NCI-H2107 treated with DMSO at 0.1 percent for 48 hours (cell line): ENCODE results near the gene TMEM50B.
"Not testable (repeated sequence)": the region's sequence is repeated elsewhere in the genome, so short reads cannot be mapped to it uniquely, and the experiment has no call there.

Source experiments
- DNase-seq: peaks from one replicate; lab custom pipeline; 2025; ENCODE audit not compliant: unreplicated experiment; lab: John Stamatoyannopoulos, UW

TMEM50B gene

DNA sequence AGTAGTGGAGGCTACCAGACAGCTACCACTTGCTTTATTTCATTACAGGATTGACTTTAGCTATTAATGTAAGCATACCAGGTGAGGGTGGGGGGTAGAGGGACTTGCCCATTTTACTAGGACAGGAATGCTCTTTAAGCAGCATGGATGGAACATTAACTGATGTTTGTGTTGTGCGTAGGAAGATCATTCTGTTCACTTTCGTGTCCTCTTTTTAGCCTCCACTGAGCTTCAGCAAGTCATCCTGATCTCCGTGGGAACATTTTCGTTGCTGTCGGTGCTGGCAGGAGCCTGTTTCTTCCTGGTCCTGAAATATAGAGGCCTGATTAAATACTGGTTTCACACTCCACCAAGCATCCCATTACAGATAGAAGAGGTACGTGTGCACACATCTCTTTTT, 47.3 kb downstream of the TMEM50B start:
- no peak for DNase-seq

DNA sequence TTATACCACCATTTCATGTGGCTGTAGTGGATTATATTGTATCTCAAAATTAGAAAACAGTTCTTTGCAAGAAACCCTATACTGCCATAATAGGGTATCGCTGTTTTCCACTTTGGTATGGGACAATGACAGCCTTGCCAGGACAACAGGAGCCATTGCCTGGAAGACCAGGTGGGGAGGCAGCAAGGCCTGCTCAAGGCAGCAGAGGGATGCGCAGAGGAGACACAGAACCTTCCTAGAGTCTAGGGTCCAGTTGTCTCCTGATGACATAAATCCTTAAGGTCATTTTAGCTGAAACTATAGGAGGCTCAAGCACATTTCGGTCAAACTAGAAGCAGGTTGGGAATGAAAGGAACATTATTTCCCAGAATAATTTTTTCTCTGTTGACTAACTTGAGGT, 48.9 kb downstream of the TMEM50B start:
- DNase-seq, result no peak

DNA sequence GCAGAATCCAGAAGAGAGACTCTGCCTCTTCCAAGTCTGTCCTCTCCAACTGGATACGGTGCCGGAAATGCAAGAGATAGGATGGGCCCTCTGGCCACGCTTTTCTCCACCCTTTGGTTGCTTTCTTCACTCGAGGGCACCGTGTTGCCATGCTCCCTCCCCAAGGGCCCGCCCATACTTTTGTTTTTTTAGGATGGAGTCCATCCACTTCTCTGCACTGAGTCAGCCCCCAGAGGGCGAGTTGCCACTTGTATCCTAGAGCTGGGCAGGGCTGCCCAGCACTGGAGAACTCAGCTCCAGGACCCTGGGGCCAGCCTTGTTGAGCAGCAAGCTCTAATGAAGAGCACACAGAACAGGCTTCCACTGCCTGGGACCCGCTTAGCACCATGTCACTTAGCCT, 51.1 kb downstream of the TMEM50B start:
- no peak for DNase-seq

DNA sequence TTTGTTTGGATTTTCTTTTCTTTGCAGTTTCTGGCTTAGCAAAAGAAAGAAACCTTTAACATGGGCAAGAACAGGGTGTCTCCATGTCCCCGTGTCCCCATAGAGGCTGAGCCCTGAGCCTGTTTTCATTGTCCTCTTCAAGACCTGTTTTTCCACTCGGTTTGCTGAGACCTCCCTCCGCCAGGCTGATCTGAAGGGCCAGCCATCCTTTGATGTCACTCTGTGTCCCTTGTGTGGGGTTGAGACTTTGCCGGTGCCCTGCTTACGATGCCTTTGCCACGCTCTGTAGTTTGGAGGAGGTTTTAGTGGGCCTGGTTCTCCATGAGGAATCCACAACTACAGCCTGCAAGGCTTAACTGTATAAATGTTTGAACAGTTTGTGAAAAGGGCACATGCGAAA, 52.7 kb downstream of the TMEM50B start:
- no peak for DNase-seq

DNA sequence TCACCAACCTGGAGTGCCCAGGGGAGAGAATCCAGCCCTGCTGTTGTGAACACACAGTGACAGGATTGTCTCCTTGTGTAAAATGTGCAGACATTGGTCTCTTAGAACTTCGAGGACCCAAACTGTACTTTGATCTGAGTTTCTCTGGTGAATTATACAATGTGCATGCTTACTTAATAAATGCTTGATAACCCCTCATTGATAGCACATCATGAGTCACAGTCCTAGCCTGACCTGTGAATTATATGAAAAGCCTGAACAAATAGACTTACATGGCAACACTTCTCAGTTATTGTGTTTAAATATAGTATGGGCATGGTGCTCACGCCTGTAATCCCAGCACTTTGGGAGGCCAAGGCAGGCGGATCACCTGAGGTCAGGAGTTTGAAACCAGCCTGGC, 53.9 kb downstream of the TMEM50B start:
- DNase-seq, result no peak

DNA sequence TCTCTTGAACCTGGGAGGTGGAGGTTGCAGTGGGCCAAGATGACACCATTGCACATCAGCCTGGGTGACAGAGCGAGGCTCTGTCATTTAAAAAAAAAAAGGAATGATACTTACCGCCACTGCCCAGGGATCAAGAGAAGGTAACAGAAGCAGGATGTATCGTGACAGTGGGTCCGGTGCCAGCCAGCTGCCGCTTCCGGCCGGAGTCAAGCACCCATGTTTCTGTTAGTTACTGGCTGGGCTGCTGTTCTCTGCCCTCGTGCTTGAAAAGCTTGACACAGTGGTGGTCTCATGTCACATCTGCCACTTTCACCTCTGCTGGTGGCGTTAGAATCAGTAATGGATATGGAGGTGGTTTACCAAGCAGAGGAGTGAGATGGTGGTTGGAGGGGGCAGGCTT, 55.6 kb downstream of the TMEM50B start:
- DNase-seq, result no peak

DNA sequence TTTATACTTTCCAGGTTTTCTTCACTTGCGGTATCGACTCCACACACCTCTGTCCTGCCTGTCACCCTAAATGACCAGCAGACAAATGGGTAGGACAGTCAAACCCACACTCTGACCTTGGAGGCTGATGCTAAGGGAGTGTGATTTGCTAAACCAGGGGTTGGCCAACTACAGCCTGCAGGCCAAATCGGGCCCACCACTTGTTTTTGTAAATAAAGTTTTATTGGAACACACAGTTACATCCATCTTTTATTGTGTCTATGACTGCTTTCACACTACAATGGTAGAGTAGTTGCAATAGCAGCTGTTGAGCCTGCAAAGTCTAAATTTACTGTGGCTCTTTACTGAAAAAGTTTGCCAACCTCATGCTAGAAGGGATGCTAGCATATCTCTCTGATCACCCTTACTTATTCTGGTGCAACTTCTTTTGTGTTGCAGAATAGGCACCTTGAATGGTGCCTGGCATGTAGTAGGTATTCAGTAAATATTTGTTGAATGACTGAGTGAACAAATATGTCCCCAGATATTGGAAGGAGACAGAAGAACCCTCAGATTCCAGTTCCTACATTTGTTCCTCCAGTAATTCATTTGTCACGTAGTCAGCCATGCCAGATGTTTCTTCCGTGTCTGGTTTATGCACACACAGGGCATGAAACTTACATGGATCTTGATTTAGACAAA, 57.9 kb downstream of the TMEM50B start:
- no peak for DNase-seq

DNA sequence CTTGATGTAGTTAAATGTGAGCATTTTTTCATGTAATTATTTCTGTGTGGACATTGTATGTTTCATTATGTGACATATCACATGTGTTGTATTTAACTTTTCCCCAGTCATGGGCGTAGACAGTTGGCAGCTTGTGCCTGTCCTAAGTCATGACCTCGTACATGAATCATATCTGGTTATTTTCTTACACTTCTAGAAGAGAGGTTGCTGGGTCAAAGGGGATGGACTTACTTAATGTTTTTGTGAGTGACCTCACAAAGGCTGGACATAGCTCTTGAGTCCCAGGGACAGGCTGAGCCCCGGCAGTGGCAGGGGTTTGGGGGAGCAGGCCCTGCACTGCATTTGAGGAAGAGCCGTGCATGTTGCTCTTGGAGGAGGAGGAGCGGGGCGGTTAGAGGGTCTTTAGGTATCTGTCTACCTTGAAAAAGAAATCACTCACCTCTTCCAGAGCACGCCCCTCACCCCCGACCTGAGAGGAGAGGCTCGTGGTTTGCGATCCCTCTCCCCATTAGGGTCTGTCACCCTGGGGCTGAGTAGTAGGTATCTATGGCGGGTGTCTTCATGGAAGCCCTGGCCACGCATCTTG, 60.1 kb downstream of the TMEM50B start:
- DNase-seq, result no peak

DNA sequence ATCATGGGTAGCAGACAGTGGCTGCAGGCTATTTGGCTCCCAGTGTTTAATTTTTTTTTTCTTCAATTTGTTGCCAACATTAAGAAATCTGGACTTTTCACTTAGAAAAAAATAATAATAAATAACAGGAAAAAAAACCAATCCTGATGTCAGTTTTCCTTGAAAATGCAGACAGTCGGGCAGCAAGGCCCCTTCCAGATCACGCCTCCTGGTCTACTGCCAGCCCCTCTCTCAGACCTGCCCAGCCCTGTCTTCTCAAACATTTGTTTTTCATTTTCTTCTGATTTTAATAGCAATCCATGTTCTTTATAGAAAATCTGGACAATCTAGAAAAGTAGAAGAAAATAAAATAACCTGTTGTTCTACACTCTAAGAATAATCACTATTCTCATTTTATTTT, 61.1 kb downstream of the TMEM50B start:
- no peak for DNase-seq

DNA sequence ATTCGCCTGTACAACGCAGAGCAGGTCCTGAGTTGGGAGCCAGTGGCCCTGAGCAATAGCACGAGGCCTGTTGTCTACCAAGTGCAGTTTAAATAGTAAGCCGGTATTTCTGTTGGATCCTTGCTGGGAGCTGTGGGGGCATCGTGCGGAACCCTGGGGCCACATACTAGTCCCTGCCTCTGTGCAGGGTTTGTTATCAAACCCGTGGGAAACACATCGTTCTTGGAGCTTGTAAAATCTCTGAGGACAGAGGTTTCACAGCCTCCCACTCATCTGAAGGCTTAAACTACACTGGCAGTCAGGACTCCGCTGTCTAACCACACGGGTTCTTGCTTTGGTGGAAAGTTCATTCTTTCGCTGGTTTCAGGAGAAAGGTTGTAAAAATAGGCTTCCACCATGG, 64.8 kb downstream of the TMEM50B start:
- no peak for DNase-seq

DNA sequence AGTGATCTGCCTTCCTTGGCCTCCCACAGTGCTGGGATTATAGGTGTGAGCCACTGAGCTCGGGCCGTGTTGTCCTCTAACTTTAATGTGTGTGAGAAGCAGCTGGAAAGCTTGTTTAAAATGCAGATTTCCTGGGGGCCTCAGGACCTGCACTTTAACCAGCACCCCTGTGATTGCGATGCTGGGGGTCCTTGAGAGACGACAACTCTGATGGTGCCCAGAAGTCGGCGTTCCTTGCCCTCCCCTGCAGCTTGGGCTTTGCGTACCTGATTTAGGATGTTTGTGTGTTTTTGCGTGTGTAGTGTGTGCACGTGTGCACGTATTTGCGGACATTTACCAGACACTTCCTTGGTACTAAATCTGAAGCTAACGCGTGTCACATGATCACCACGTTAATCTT, 65.7 kb downstream of the TMEM50B start:
- no peak for DNase-seq

DNA sequence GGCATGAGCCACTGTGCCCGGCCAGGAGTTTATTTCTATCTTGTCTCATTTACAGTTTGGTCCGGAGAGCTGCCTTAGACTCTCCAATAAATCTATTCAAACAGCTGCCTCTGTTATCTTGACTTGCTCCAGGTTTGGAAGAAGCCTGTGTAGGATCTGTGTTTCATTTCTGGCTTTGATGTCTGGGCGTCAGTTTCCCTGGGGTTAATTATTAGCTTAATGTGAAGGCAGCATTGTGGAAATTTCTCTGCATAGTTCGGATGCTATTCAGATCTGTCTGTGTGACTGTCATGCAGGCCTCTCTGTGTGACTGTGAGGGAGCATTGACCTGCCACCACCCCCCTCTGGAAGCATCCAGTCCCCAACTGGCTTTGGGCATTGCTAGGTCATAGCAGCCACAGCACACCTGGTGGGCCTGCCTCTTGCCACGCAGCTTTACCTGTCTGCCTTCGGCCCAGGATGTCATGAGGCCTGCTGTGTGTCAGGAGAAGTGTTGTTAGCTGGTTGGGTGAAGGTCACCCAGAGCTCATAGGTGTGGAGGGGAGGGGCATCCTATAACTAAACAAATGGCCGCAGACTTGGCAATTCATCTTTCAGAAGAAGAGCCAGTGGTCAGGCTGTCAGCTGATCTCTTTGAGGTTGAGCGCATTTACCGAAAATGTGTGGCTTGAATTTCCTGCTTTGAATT, 66.8 kb downstream of the TMEM50B start:
- DNase-seq, result no peak

DNA sequence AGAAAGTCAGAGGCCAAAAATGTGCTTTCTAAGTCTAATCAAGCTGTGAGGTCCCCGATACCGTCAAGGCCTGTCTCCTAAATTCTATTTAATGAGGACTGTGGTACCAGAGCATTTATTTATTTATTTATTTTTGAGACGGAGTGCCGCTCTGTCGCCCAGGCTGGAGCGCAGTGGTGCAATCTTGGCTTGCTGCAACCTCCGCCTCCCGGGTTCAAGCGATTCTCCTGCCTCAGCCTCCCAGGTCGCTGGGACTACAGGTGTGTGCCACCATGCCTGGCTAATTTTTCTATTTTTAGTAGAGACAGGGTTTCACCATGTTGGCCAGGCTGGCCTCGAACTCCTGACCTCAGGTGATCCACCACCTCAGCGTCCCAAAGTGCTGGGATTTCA, 67.3 kb downstream of the TMEM50B start:
- DNase-seq, result not testable (repeated sequence)

DNA sequence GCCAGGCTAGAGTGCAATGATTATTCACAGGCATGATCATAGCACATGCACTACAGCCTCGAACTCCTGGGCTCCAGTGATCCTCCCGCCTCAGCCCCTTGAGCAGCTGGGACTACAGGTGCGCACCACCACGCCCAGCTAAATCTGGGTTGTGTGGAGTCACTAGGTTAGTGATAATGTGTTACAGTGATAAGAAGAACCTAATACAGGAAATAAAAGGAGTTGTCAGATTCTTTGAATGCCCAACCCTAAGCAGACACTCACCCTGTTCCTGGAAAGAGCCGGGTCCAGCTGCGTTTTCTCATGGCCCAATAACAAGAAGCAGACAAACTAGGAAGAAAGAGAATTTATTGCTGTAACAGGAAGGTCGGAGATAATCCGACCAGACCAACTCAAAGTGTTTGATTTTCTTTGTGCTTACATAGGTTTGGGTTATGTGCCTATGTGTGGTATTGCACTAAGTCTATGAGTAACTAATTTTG, 67.8 kb downstream of the TMEM50B start:
- no peak for DNase-seq

DNA sequence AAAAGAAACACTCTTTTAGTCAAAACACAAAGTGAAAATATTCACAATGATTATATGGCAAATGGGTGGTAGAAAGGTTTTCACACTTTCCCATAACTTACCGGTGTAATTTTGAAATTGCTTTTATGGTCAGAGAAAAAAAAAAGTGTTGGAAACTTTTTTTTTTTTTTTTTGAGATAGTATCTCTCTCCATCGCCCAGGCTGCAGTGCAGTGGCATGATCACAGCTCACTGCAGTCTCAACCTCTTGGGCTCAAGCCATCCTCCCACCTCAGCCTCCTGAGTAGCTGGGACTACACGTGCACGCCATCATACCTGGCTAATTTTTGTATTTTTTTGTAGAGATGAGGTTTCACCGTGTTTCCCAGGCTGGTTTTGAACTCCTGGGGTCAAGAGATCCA, 73.3 kb downstream of the TMEM50B start:
- DNase-seq, result no peak

DNA sequence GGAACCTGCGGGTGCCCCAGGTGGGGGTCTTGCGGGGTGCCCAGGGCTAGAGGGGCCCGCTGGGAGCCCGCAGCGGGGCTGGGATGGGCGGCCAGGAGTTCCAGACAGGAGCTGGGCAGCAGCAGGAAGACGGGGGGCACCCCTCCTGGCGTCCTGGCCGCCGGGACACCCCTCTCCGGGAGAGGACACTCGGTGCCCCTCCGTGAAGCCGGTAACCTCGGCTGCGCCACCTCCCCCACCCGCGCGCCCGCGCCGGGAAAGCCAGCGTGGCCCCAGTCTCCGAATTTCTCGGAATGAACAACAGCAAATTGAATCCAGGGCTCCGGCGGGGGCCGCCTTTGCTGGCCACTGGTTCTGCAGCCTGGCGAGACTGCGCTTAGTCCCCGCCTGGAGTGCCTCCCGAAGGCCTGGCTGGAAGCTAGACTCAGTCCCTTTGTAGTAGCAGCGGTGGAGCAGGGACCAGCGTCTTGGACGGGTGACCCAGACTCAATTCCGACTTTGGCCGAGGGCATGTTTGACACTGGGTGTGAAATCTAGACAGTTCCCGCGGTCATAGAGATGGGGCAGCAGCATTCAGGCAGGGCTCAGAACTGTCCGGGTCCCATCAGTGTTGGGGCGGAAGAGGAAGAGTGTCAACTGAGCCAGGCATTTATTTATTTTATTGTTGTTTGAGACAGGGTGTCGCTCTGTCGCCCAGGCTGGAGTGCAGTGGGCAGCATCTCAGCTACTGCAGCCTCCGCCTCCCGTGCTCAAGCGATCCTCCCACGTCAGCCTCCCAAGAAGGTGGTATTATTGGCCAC, 75.8 kb downstream of the TMEM50B start:
- DNase-seq, result peak; percentile 40

DNA sequence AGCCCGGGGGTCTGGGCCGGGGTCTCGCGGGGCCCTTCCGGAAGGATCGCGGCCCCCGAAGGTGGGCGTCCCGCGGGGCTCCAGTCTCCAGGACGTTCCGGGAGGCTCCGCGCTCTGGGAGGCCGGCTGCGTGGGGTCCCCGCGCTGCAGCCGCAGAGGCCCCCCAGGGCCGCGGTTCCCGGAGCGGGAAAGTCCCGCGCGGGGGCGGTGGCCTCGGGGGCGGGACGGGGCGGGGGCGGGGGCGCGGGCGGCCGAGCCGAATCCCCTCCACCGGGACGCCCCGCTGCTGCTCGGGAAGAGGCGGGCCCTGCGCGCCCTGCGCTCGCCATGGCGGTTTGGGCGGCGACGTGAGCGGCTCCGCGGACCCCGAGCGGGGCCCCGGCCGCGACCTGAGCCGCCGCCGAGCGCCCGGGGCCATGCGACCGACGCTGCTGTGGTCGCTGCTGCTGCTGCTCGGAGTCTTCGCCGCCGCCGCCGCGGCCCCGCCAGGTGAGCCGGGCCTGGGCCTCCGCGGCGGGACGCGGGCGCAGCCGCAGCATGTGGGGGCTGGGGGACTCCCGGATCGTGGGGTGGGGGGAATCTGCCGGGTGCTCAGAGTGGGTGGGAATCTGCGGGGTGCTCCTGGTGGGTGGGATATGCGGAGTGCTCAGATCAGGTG, 76.5 kb downstream of the TMEM50B start, which contains the start of gene IFNGR2:
TSS of gene IFNGR2 (plus strand) at position 286 of the 658 bp plus-strand sequence. CDS start at position 417, 131 bp downstream.
- DNase-seq, result no peak

DNA sequence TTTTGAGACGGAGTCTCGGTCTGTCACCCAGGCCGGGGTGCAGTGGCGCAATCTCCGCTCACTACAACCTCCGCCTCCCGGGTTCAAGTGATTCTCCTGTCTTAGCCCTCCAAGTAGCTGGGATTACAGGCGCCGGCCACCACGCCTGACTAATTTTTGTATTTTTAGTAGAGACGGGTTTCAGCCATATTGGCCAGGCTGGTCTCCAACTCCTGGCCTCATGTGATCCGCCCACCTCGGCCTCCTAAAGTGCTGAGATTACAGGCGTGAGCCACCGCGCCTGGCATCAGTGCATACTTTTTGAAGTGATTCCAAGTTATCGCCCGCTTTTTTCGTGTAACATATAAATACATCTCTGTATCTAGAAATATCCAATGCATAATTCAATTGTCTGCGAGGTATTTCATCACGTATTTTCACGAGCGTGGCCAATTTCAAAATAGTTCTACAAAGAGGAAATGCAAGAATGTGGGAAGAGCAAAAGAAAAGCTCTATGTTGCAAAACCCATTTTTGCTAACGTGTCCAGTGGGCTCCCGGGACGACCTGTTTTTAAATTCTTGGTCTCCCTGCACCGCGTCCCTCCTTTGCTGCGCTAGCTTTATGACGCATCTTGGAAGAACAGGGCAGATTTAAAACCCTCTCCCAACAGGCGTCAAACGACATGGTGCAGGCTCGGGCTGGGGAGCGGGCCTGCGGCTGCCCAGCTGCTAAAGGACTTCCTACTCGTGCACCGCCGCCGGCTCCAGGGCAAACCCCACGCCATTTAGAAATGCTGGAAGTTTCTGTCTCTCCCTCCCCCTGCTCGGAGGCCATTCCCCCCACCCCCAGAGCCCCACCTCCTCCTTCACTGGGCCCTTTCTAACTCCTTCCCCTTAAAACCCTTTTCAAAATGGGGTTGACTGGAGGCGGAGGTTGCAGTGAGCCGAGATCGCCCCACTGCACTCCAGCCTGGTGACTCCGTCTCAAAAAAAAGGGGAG, 77.5 kb downstream of the TMEM50B start:
- no peak for DNase-seq

DNA sequence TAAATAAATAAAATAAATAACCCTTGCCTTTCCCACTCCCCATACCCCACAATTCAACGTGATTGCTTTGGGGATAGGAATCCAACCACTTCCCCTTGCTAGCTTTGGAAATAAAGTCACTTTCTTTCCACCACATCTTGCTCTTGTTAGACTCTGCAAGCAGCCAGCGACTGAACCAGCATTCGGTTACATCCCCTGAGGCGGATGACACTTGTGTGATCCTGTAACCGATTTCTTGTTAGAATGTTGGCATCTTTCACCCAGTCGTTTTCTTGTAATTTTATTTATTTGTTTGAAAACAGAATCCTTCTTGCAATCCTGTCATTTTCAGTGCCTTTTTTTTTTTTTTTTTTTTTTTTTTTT, 78.2 kb downstream of the TMEM50B start:
- DNase-seq, result no peak
